ENCODE data around the gene APOA5. TPM values are rescaled to one million over a fixed set of nuclear protein-coding genes. Genes with fewer than 3 reads are reported as not detected.

Gene APOA5
- total and polyA plus RNA-seq, 2 of the 13 experiments (the other 11 are each of a cell fraction or from before 2014, with no cell fraction given), result 44.0 to 49.1 TPM

GRCh38 chr11:116835791-116836631, 44.3 kb upstream of the APOA5 start (continued):
- TF ChIP-seq ZNF407 (CRISPR knock-in tag; IDR thresholded peaks at IDR 0.05; ENCODE audit: not compliant biosample characterization) (no peak), KIAA2018 (CRISPR knock-in tag; IDR thresholded peaks at IDR 0.05; ENCODE audit: borderline replicate concordance) (no peak), KDM5B (CRISPR knock-in tag; IDR thresholded peaks at IDR 0.05; ENCODE audit: borderline replicate concordance) (peak; percentile 51; the same call in 1 of the 2 replicates), NFRKB (IDR thresholded peaks at IDR 0.05) (no peak), REXO4 (CRISPR knock-in tag; IDR thresholded peaks at IDR 0.05; ENCODE audit: borderline replicate concordance) (peak; percentile 54; the same call in 1 of the 2 replicates), ZNF644 (CRISPR knock-in tag; IDR thresholded peaks at IDR 0.05; ENCODE audit: low read depth) (no peak), ZNF276 (CRISPR knock-in tag; IDR thresholded peaks at IDR 0.05; ENCODE audit: low read depth) (no peak), ZNF260 (CRISPR knock-in tag; IDR thresholded peaks at IDR 0.05; ENCODE audit: borderline replicate concordance, low read depth) (no peak), CREM (IDR thresholded peaks at IDR 0.05) (no peak), CREM (CRISPR knock-in tag; IDR thresholded peaks at IDR 0.05) (no peak)

Measured in HepG2 (cell line).